Liver (tissue), 9 donors: ENCODE measurements around the gene GATAD2B. TPM values are rescaled to one million over a fixed set of nuclear protein-coding genes. Genes with fewer than 3 reads are reported as not detected.

Experiments used
- DNase-seq: peaks from one replicate; pipeline ENCODE4 v3.0.0-alpha.2; 2017; ENCODE audit warnings: low spot score
- H3K27ac ChIP-seq, 2 donors: one replicate each; pipeline ENCODE4 v1.7.0; 2013; ENCODE audit warnings: inconsistent platforms in 2 of 2, low read length in 2 of 2, control low read depth in 1 of 2, low read depth in 1 of 2, mild to moderate bottlenecking in 1 of 2
- H3K27me3 ChIP-seq, 4 donors: one replicate each; pipeline versions ENCODE4 v1.6.1 to v1.7.0; 2013; ENCODE audit warnings: low read length in 3 of 4, inconsistent platforms in 1 of 4, mild to moderate bottlenecking in 1 of 4, moderate library complexity in 1 of 4; ENCODE audit not compliant: control insufficient read depth in 4 of 4, insufficient read depth in 4 of 4
- H3K36me3 ChIP-seq, 4 donors: one replicate each; pipeline versions ENCODE4 v1.6.1 to v1.7.0; 2013; ENCODE audit warnings: low read length in 3 of 4, mild to moderate bottlenecking in 3 of 4, low read depth in 1 of 4, moderate library complexity in 1 of 4; ENCODE audit not compliant: control insufficient read depth in 4 of 4, insufficient read depth in 3 of 4
- H3K4me1 ChIP-seq, 4 donors: one replicate each; pipeline versions ENCODE4 v1.6.1 to v1.7.0; 2013; ENCODE audit warnings: low read length in 3 of 4, mild to moderate bottlenecking in 3 of 4, moderate library complexity in 1 of 4; ENCODE audit not compliant: control insufficient read depth in 4 of 4, insufficient read depth in 4 of 4
- H3K4me3 ChIP-seq, 3 donors: one replicate each; pipeline versions ENCODE4 v1.6.1 to v1.7.0; 2013; ENCODE audit warnings: low read length in 3 of 3, control low read depth in 1 of 3, low read depth in 1 of 3, mild to moderate bottlenecking in 1 of 3
- H3K9ac ChIP-seq, 2 donors: one replicate each; pipeline ENCODE4 v1.7.0; 2013; ENCODE audit warnings: low read length in 2 of 2, mild to moderate bottlenecking in 2 of 2, moderate library complexity in 2 of 2, control low read depth in 1 of 2, low read depth in 1 of 2
- H3K9me3 ChIP-seq, 4 donors: one replicate each; pipeline versions ENCODE4 v1.6.1 to v1.7.0; 2013; ENCODE audit warnings: low read length in 3 of 4; ENCODE audit not compliant: control insufficient read depth in 4 of 4
- EGR1 ChIP-seq, 2 donors: IDR thresholded peaks; 2 replicates each; pipeline ENCODE4 v1.6.1; 2016 to 2018; ENCODE audit warnings: antibody characterized with exemption in 2 of 2, low read depth in 2 of 2
- FOXA1 ChIP-seq: IDR thresholded peaks from 2 replicates; pipeline ENCODE4 v1.6.1; 2016; ENCODE audit warnings: antibody characterized with exemption
- FOXA2 ChIP-seq: IDR thresholded peaks from 2 replicates; pipeline ENCODE4 v1.6.1; 2016; ENCODE audit warnings: antibody characterized with exemption
- GABPA ChIP-seq, 2 donors: IDR thresholded peaks in 1 of 2; conservative IDR thresholded peaks in 1 of 2; 2 replicates each; pipeline ENCODE4 v1.6.1; 2016; ENCODE audit warnings: antibody characterized with exemption in 2 of 2, mild to moderate bottlenecking in 1 of 2, moderate library complexity in 1 of 2
- HNF4A ChIP-seq, 2 donors: conservative IDR thresholded peaks; 2 replicates each; pipeline ENCODE4 v1.6.1; 2016; ENCODE audit warnings: antibody characterized with exemption in 2 of 2, mild to moderate bottlenecking in 2 of 2
- HNF4G ChIP-seq: IDR thresholded peaks from 2 replicates; pipeline ENCODE4 v1.6.1; 2016; ENCODE audit warnings: antibody characterized with exemption
- JUND ChIP-seq, 2 donors: IDR thresholded peaks; 2 replicates each; pipeline ENCODE4 v1.6.1; 2016; ENCODE audit warnings: antibody characterized with exemption in 2 of 2
- NR2F2 ChIP-seq: IDR thresholded peaks from 2 replicates; pipeline ENCODE4 v1.6.1; 2016; ENCODE audit warnings: antibody characterized with exemption
- RAD21 ChIP-seq, 2 donors: IDR thresholded peaks; 2 replicates each; pipeline ENCODE4 v1.6.1; 2016; ENCODE audit warnings: antibody characterized with exemption in 2 of 2, mild to moderate bottlenecking in 2 of 2
- RXRA ChIP-seq, 2 donors: IDR thresholded peaks; 2 replicates each; pipeline ENCODE4 v1.6.1; 2017 to 2018; ENCODE audit warnings: antibody characterized with exemption in 2 of 2, mild to moderate bottlenecking in 1 of 2
- TAF1 ChIP-seq: conservative IDR thresholded peaks from 2 replicates; pipeline ENCODE4 v1.6.1; 2016; ENCODE audit warnings: antibody characterized with exemption, mild to moderate bottlenecking
- YY1 ChIP-seq: IDR thresholded peaks from 2 replicates; pipeline ENCODE4 v1.6.1; 2016; ENCODE audit warnings: antibody characterized with exemption, mild to moderate bottlenecking
- WGBS: extraction: QIAGEN DNeasy Blood & Tissue Kit; methylation state at CpG from one replicate; pipeline ENCODE4 v1.1.7; 2013; 5-methylcytosine and 5-hydroxymethylcytosine counted together
- polyA plus RNA-seq, 2 donors: library from polyadenylated mRNA; stranded (reverse) in 1 of 2; unstranded in 1 of 2; fragments of 200-250 nt in 1 of 2; fragments of >200 nt in 1 of 2; fragmentation: Nextera tagmentation in 1 of 2; extraction: Ambion mirVana in 1 of 2; gene quantifications; one replicate each; pipeline versions ENCODE4 v1.2.1 to v1.2.3, GENCODE V29; 2013 to 2015
- total RNA-seq, 2 donors: library from RNA; depleted of rRNA; stranded (reverse); fragments of >200 nt; gene quantifications; one replicate each; pipeline ENCODE4 v1.2.3, GENCODE V29; 2014
- TF ChIP-seq, protein P1 (sequence below): fragments of 150-350 bp; IDR thresholded peaks from 2 replicates; pipeline ENCODE4 v1.5.1; 2017; ENCODE audit warnings: improper control_type of control experiment, low read depth, low read length; ENCODE audit not compliant: missing input control
- TF ChIP-seq, protein P2 (sequence below): IDR thresholded peaks from 2 replicates; pipeline ENCODE4 v1.6.1; 2016; ENCODE audit warnings: antibody characterized with exemption
- TF ChIP-seq, protein P3 (sequence below): IDR thresholded peaks from 2 replicates; pipeline ENCODE4 v1.6.1; 2016; ENCODE audit warnings: antibody characterized with exemption
- TF ChIP-seq, protein P4 (sequence below): IDR thresholded peaks from 2 replicates; pipeline ENCODE4 v1.6.1; 2016; ENCODE audit warnings: antibody characterized with exemption, mild to moderate bottlenecking
- TF ChIP-seq, protein P5 (sequence below): IDR thresholded peaks from 2 replicates; pipeline ENCODE4 v1.6.1; 2016; ENCODE audit warnings: antibody characterized with exemption
- donor health status: healthy.
- donor health status: healthy.
- donor health status: healthy.
- donor health status: healthy.
- donor health status: healthy.

Gene GATAD2B
- total and polyA plus RNA-seq, 4 donors = 3.2 to 4.9 (median 3.9) TPM

DNA sequence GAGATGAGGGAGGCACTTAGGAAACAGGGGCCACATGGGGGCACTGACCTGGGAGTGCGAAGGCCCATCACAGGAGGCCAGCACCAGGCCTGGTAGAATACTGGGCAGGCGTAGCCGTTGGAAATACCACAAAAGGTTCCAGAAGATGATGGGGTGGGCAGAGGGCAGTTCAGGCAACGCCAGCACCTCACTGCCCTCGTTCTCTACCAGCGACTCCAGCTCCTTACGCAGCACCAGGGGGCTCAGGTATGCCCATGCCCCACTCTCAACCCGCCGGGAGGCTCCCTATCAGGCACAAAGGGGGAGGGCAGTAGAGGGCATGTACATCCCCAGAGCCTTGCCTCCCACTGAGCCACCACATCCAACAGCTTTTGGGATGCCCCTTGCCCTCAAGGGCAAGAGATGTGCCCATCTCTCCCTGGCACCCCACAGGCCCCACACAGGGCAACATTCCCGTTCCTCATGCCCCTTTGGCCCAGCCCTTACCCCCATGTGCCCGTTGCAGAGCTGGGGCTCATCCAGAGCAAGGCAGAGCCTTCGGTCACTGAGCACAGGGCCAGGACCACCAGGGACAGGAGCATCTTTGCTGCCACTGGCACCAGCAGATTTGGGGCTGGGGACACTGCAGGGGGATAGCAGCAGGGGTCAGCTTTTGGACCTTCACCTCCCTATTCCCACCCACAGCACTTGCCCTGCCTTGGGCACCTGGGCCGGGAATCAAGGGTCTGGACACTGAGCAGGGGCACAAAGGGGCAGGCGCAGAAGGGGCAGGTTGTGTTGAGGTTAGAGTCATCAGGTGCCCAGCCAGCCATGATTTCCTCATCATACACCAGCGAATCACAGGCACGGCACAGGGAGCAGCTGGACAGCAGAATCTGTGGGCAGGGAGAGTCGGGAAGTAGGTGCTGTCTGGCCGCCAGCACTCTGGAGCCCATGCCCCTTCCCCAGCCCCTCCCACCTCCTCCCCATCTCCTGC, 9.7 kb upstream of the GATAD2B start:
- no peaks in the 10 kb centered on the region for H3K4me1 ChIP-seq
- no peak overlapping the region for H3K27ac ChIP-seq
- 97% methylated on average over 18 of the region's 18 CpGs for WGBS
- H3K4me3 ChIP-seq = no peak overlapping the region
- H3K27me3 ChIP-seq = no peaks in the 10 kb centered on the region
- TF ChIP-seq, protein P1, sequence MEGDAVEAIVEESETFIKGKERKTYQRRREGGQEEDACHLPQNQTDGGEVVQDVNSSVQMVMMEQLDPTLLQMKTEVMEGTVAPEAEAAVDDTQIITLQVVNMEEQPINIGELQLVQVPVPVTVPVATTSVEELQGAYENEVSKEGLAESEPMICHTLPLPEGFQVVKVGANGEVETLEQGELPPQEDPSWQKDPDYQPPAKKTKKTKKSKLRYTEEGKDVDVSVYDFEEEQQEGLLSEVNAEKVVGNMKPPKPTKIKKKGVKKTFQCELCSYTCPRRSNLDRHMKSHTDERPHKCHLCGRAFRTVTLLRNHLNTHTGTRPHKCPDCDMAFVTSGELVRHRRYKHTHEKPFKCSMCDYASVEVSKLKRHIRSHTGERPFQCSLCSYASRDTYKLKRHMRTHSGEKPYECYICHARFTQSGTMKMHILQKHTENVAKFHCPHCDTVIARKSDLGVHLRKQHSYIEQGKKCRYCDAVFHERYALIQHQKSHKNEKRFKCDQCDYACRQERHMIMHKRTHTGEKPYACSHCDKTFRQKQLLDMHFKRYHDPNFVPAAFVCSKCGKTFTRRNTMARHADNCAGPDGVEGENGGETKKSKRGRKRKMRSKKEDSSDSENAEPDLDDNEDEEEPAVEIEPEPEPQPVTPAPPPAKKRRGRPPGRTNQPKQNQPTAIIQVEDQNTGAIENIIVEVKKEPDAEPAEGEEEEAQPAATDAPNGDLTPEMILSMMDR = no peak
- no peak for TF ChIP-seq JUND (IDR thresholded peaks at IDR 0.05)
- no peak for TF ChIP-seq HNF4G
- TF ChIP-seq FOXA2 = no peak
- TF ChIP-seq FOXA1 = no peak
- TF ChIP-seq, protein P2, sequence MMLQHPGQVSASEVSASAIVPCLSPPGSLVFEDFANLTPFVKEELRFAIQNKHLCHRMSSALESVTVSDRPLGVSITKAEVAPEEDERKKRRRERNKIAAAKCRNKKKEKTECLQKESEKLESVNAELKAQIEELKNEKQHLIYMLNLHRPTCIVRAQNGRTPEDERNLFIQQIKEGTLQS = no peak
- TF ChIP-seq, protein P3, sequence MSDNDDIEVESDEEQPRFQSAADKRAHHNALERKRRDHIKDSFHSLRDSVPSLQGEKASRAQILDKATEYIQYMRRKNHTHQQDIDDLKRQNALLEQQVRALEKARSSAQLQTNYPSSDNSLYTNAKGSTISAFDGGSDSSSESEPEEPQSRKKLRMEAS = no peak
- TF ChIP-seq GABPA (IDR thresholded peaks at IDR 0.05 in 1 of 2, conservative IDR thresholded peaks at IDR 0.05 in 1 of 2) = no peak
- TF ChIP-seq YY1 = no peak
- TF ChIP-seq HNF4A (conservative IDR thresholded peaks at IDR 0.05) = no peak
- no peak for TF ChIP-seq NR2F2
- no peak overlapping the region for H3K9ac ChIP-seq
- H3K9me3 ChIP-seq = no peaks in the 10 kb centered on the region
- H3K36me3 ChIP-seq = peaks cover 10 to 70% (median 43%) of the 10 kb centered on the region in 4 donors
- no peak for DNase-seq

DNA sequence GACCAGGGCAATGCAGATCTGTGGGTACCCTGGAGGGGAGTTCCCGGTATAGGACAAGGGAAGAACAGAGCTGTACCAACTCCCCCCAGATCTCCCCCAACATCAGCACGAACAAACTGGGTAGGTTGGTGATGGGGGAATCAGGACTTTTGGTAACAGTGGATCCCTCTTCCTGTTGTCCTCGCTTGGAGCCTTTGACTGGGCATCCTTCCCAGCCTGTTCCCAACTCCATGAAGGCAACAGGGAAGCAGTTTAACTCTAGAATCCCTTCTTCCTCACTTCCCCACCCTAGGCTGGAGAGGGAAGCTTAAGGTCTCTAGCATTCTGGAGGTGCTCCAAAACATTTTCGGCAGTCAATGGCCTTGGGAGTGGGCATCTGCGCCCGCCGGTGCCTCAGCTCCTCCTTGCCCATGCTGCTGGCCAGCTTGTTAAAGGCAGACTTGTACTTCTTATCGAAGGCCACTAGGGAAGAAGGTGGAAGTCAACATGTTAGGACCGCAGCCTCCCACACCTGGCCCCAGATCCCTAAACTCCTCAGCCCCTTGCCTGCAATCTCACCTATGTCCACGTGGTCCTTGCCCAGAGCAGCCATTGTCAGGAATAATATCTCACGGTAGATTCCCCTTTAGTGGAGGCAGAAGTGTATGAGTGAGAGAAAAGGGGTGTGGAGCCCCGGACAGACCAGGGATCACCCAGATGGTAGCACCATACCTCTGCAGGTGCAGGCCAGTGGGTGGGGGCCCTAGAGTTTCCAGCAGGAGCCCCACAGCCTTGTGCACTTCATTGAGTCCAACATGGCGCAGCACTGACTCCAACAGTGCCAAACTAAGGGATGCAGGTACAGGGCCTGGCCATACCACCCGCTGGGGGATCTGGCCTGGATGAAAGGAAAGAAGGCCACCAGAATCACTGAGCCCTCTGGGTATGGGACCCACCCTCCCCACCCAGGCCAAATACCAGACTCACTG, 7.5 kb upstream of the GATAD2B start:
- no peak for DNase-seq
- H3K4me1 ChIP-seq = no peaks in the 10 kb centered on the region
- H3K36me3 ChIP-seq = peaks cover 4 to 50% (median 23%) of the 10 kb centered on the region in 4 donors
- no peaks in the 10 kb centered on the region for H3K27me3 ChIP-seq
- H3K9ac ChIP-seq = no peak overlapping the region
- H3K9me3 ChIP-seq = no peaks in the 10 kb centered on the region
- H3K27ac ChIP-seq = no peak overlapping the region
- H3K4me3 ChIP-seq = no peak overlapping the region
- 92% methylated on average over 14 of the region's 14 CpGs for WGBS
- TF ChIP-seq, protein P1 = no peak
- TF ChIP-seq, protein P4, sequence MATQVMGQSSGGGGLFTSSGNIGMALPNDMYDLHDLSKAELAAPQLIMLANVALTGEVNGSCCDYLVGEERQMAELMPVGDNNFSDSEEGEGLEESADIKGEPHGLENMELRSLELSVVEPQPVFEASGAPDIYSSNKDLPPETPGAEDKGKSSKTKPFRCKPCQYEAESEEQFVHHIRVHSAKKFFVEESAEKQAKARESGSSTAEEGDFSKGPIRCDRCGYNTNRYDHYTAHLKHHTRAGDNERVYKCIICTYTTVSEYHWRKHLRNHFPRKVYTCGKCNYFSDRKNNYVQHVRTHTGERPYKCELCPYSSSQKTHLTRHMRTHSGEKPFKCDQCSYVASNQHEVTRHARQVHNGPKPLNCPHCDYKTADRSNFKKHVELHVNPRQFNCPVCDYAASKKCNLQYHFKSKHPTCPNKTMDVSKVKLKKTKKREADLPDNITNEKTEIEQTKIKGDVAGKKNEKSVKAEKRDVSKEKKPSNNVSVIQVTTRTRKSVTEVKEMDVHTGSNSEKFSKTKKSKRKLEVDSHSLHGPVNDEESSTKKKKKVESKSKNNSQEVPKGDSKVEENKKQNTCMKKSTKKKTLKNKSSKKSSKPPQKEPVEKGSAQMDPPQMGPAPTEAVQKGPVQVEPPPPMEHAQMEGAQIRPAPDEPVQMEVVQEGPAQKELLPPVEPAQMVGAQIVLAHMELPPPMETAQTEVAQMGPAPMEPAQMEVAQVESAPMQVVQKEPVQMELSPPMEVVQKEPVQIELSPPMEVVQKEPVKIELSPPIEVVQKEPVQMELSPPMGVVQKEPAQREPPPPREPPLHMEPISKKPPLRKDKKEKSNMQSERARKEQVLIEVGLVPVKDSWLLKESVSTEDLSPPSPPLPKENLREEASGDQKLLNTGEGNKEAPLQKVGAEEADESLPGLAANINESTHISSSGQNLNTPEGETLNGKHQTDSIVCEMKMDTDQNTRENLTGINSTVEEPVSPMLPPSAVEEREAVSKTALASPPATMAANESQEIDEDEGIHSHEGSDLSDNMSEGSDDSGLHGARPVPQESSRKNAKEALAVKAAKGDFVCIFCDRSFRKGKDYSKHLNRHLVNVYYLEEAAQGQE = no peak
- TF ChIP-seq HNF4A (conservative IDR thresholded peaks at IDR 0.05) = no peak
- no peak for TF ChIP-seq FOXA1
- TF ChIP-seq NR2F2 = no peak
- no peak for TF ChIP-seq JUND (IDR thresholded peaks at IDR 0.05)
- no peak for TF ChIP-seq TAF1
- TF ChIP-seq GABPA (IDR thresholded peaks at IDR 0.05 in 1 of 2, conservative IDR thresholded peaks at IDR 0.05 in 1 of 2) = no peak
- TF ChIP-seq, protein P2 = no peak
- no peak for TF ChIP-seq FOXA2
- TF ChIP-seq HNF4G = no peak
- TF ChIP-seq, protein P5, sequence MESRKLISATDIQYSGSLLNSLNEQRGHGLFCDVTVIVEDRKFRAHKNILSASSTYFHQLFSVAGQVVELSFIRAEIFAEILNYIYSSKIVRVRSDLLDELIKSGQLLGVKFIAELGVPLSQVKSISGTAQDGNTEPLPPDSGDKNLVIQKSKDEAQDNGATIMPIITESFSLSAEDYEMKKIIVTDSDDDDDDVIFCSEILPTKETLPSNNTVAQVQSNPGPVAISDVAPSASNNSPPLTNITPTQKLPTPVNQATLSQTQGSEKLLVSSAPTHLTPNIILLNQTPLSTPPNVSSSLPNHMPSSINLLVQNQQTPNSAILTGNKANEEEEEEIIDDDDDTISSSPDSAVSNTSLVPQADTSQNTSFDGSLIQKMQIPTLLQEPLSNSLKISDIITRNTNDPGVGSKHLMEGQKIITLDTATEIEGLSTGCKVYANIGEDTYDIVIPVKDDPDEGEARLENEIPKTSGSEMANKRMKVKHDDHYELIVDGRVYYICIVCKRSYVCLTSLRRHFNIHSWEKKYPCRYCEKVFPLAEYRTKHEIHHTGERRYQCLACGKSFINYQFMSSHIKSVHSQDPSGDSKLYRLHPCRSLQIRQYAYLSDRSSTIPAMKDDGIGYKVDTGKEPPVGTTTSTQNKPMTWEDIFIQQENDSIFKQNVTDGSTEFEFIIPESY = no peak
- no peak for TF ChIP-seq RAD21 (IDR thresholded peaks at IDR 0.05)
- no peak for TF ChIP-seq EGR1 (IDR thresholded peaks at IDR 0.05; ENCODE audit: low read depth in 2 of 2)
- no peak for TF ChIP-seq RXRA (IDR thresholded peaks at IDR 0.05)
